ENCODE results near the gene EPHA1.
A peak's percentile ranks its signal among the peaks of the same experiment; 100 is the strongest.

EPHA1 gene

DNA sequence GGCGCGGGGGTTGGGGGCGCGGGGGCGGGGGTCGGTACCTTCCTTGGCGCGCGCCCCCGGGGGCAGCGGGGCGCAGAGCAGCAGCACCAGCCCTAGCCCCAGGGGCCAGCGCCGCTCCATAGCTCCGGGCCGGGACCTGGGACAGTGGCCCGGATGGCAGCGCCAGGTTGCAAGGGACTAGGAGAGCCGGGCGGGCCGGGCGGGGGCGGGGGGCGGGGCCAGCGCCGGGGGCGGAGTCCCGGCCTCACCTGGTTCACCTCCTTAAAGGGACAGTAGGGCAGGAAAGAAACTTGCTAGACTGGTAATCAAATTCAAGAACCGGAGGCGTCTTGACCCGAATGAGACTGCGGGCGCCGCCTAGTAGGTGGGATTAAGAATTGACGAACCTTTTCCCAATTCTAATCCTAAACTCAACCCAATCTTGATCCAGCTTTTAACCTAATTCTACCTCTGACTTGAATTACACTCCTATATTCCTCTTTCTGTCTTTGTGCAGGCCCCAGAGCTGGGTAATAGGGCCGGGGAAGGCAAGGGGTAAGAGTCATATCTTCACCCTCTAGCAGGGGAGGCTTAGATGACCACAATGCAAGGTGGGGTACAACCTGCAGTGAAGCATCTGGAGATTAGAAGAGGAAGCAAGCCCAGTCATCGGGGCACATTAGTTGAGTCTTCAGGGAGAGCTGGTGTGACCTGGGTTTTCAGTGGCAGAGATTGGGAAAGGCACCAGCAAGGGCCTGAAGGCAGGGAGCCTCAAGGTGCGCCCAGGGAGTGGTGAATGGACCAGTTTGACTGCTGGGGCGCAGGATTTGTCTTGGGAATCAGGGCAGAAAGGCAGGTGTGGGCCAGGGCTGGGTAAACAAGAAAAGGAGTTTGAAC is at the start of gene EPHA1:
Gene EPHA1 (minus strand): TSS at position 171 of the 876 bp plus-strand sequence. CDS start 51 bp downstream, at position 120.
- Histone ChIP-seq H3K9me3 (ENCODE audit: control insufficient read depth in 1 of 2, low read length in 2 of 2) (no peaks in the 10 kb centered on the region), H3K27ac (ENCODE audit: low read length) (peak within 1 kb of the TSS; percentile 57), H3K4me3 (ENCODE audit: low read depth in 1 of 2, low read length in 2 of 2) (peak within 1 kb of the TSS; percentile 3 to 44), H3K27me3 (ENCODE audit: low read depth, low read length) (no peaks in the 10 kb centered on the region), H3K36me3 (ENCODE audit: control insufficient read depth in 1 of 2, insufficient read depth in 2 of 2, low read length in 2 of 2) (no peaks in the 10 kb centered on the region), H3K4me1 (ENCODE audit: control insufficient read depth in 1 of 2, insufficient read depth in 2 of 2, low read length in 2 of 2) (peaks cover 6 to 19% of the 10 kb centered on the region in 2 donors)

DNA sequence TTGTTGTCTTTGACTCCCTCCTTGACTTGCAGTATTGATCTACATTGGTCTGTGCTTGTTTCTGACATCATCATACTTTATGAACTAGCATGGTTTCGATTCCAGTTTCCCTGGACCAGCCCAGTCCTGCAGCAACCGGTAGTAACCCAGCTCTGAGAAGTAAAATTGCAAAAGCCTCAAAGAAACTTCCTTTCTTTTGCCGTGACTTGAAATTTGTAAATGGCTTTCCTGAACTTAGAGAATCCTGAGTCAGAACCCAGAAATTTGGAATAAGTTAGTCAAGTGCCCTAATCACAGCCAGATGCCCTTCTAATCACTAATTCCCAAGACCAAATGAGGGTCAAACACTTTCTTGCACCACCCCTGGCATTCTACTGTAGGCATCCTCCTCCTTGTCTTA is 49.6 kb upstream of the EPHA1 start:
- Histone ChIP-seq H3K4me1 (ENCODE audit: control insufficient read depth in 1 of 2, insufficient read depth in 2 of 2, low read length in 2 of 2) (no peaks in the 10 kb centered on the region), H3K9me3 (ENCODE audit: control insufficient read depth in 1 of 2, low read length in 2 of 2) (no peaks in the 10 kb centered on the region), H3K27me3 (ENCODE audit: low read depth, low read length) (no peaks in the 10 kb centered on the region), H3K27ac (ENCODE audit: low read length) (no peak overlapping the region), H3K36me3 (ENCODE audit: control insufficient read depth in 1 of 2, insufficient read depth in 2 of 2, low read length in 2 of 2) (no peaks in the 10 kb centered on the region), H3K4me3 (ENCODE audit: low read depth in 1 of 2, low read length in 2 of 2) (no peak overlapping the region)

DNA sequence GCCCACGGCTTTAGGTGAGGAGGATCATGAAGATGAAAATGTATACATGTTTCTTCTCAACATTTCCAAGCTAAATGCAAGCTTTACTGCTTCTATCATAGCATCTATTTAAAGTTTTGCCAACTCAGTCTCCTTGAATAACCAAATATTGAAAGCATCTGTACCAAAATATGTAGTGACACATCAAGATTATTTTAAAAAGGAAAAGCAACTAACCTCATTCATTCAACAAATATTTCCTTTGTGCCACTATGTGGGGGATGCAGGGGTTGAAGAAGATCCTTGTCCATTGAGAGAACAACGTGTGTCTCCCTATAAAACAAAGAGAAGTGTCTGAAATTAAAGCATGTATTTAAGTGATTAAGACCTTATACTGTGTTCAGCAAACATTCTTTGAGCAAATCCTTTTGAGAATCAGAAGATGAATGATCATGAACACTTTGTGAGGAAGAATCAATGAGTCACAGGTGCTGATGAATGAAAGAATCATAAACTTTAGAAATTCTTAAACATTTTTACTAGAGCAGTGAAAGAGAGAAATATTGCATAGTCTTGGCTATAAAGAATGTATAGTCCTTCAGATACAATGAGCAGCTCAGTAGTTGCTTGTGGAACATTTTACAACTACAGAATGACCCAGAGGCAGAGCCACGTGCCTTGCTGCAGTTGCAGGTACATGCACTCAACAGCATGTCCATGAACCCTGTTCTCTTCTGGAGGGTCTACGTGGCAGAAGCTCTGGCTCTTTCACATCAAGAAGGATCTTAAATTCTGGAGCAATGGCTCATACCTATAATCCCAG is 48.5 kb upstream of the EPHA1 start:
- no peaks in the 10 kb centered on the region for H3K27me3 ChIP-seq (ENCODE audit: low read depth, low read length)
- no peaks in the 10 kb centered on the region for H3K4me1 ChIP-seq (ENCODE audit: control insufficient read depth in 1 of 2, insufficient read depth in 2 of 2, low read length in 2 of 2)
- no peaks in the 10 kb centered on the region for H3K36me3 ChIP-seq (ENCODE audit: control insufficient read depth in 1 of 2, insufficient read depth in 2 of 2, low read length in 2 of 2)
- no peaks in the 10 kb centered on the region for H3K9me3 ChIP-seq (ENCODE audit: control insufficient read depth in 1 of 2, low read length in 2 of 2)
- H3K27ac ChIP-seq (ENCODE audit: low read length) = no peak overlapping the region
- H3K4me3 ChIP-seq (ENCODE audit: low read depth in 1 of 2, low read length in 2 of 2) = no peak overlapping the region

DNA sequence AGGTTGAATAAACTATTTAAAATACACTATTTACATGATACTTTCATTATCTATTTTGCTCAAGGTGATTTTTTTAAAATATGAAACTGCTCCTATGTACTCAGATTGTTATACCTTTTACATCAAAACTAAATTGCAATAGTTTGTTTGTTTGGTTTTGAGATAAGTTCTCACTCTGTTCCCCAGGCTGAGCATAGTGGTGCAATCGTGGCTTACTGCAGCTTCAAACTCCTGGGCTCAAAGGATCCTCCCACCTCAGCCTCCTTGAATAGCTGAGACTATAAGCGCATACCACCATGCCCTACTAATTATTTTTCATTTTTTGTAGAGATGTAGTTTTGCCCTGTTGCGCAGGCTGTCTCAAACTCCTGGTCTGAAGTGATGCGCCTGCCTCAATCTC is 47.3 kb upstream of the EPHA1 start:
- no peaks in the 10 kb centered on the region for H3K4me1 ChIP-seq (ENCODE audit: control insufficient read depth in 1 of 2, insufficient read depth in 2 of 2, low read length in 2 of 2)
- H3K27ac ChIP-seq (ENCODE audit: low read length) = no peak overlapping the region
- H3K4me3 ChIP-seq (ENCODE audit: low read depth in 1 of 2, low read length in 2 of 2) = no peak overlapping the region
- H3K27me3 ChIP-seq (ENCODE audit: low read depth, low read length) = no peaks in the 10 kb centered on the region
- no peaks in the 10 kb centered on the region for H3K36me3 ChIP-seq (ENCODE audit: control insufficient read depth in 1 of 2, insufficient read depth in 2 of 2, low read length in 2 of 2)
- no peaks in the 10 kb centered on the region for H3K9me3 ChIP-seq (ENCODE audit: control insufficient read depth in 1 of 2, low read length in 2 of 2)

DNA sequence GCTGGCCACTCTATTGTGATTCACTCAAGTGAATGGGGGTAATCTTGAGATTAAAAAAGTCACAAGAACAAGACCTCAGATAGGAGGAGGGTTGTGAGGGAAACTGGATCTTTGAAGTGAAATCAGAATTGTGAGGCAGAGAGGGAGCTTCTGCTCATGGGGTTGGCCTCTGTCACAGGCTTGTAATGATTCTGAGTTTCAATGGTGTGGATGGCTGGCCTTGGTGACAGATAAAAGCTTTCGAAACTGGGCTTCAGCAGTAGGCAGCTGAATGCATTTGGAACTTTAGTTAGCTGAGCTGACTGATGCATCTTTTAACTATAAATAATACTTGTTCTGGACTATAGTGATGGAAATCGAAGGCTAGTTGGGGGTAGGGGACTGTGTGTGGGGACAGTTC is 46.8 kb upstream of the EPHA1 start:
- H3K9me3 ChIP-seq (ENCODE audit: control insufficient read depth in 1 of 2, low read length in 2 of 2) = no peaks in the 10 kb centered on the region
- H3K36me3 ChIP-seq (ENCODE audit: control insufficient read depth in 1 of 2, insufficient read depth in 2 of 2, low read length in 2 of 2) = no peaks in the 10 kb centered on the region
- no peaks in the 10 kb centered on the region for H3K27me3 ChIP-seq (ENCODE audit: low read depth, low read length)
- no peak overlapping the region for H3K4me3 ChIP-seq (ENCODE audit: low read depth in 1 of 2, low read length in 2 of 2)
- H3K4me1 ChIP-seq (ENCODE audit: control insufficient read depth in 1 of 2, insufficient read depth in 2 of 2, low read length in 2 of 2) = no peaks in the 10 kb centered on the region
- no peak overlapping the region for H3K27ac ChIP-seq (ENCODE audit: low read length)

DNA sequence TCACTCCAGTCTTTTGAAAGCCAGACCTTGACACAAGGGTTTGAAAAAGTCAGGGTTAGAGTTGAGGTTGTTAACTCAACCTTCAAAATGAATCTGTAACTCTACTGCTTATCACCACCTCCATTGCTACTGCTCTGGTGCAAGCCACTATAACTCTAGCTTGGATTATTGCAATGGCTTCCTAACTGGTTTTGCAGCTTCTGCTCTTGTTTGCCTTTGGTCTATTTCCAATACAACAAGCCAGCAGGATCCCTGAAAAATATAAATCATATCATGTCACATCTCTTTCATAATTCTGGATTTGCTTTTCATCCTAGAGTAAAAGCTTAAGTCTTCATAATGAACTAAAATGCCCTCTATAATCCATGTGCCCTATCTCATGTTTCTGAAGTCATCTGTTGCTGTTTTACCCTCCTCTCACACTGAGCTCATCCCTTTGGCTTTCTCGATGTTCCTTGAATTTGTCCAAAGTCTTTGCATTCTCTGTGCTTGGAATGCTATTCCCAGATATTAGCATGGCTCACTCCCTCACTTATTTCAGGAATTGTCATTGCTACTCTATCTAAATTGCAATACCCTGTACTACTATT is 45.5 kb upstream of the EPHA1 start:
- Histone ChIP-seq H3K9me3 (ENCODE audit: control insufficient read depth in 1 of 2, low read length in 2 of 2) (no peaks in the 10 kb centered on the region), H3K36me3 (ENCODE audit: control insufficient read depth in 1 of 2, insufficient read depth in 2 of 2, low read length in 2 of 2) (no peaks in the 10 kb centered on the region), H3K4me3 (ENCODE audit: low read depth in 1 of 2, low read length in 2 of 2) (no peak overlapping the region), H3K27ac (ENCODE audit: low read length) (no peak overlapping the region), H3K27me3 (ENCODE audit: low read depth, low read length) (no peaks in the 10 kb centered on the region), H3K4me1 (ENCODE audit: control insufficient read depth in 1 of 2, insufficient read depth in 2 of 2, low read length in 2 of 2) (no peaks in the 10 kb centered on the region)

DNA sequence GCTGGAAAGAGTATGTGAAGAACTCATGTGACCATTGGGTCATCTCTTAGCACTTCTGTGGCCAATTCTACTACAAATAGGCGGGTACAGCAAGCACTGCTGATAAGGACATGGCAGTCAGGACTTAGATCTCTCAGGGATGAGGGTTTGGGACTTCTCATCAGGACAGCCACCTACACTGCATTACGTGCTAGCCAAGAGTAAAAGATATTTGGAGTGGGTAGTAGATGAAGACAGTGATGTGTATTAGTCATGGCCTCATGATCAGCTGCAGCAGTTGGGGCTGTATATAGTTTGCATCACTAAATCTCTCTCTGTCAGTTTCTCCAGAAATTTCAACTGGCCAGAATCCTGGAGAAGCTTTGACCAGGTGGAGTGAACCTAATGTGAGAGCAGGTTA is 43.8 kb upstream of the EPHA1 start:
- Histone ChIP-seq H3K4me1 (ENCODE audit: control insufficient read depth in 1 of 2, insufficient read depth in 2 of 2, low read length in 2 of 2) (no peaks in the 10 kb centered on the region), H3K27ac (ENCODE audit: low read length) (no peak overlapping the region), H3K36me3 (ENCODE audit: control insufficient read depth in 1 of 2, insufficient read depth in 2 of 2, low read length in 2 of 2) (no peaks in the 10 kb centered on the region), H3K9me3 (ENCODE audit: control insufficient read depth in 1 of 2, low read length in 2 of 2) (no peaks in the 10 kb centered on the region), H3K4me3 (ENCODE audit: low read depth in 1 of 2, low read length in 2 of 2) (no peak overlapping the region), H3K27me3 (ENCODE audit: low read depth, low read length) (no peaks in the 10 kb centered on the region)

DNA sequence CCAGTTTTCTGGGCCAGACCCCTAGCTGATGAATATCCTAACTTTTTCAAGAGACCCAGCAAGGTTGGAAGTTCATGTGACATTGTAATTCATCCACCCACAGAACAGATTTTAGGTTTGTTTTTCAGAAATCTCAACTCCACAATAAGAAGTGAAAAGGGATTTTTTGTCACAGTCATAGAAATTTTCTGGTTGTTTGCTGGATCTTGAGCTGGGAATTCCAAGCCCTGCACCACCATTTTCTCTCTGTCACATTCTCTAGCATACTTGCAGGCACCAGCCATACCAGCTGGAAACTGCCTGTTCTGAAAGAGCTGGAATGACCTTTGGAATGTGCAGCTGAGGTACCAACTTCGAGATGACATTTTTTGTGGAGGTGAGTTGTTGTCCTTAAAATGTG is 43.1 kb upstream of the EPHA1 start:
- H3K4me3 ChIP-seq (ENCODE audit: low read depth in 1 of 2, low read length in 2 of 2) = no peak overlapping the region
- H3K27ac ChIP-seq (ENCODE audit: low read length) = no peak overlapping the region
- no peaks in the 10 kb centered on the region for H3K9me3 ChIP-seq (ENCODE audit: control insufficient read depth in 1 of 2, low read length in 2 of 2)
- H3K27me3 ChIP-seq (ENCODE audit: low read depth, low read length) = no peaks in the 10 kb centered on the region
- H3K36me3 ChIP-seq (ENCODE audit: control insufficient read depth in 1 of 2, insufficient read depth in 2 of 2, low read length in 2 of 2) = no peaks in the 10 kb centered on the region
- no peaks in the 10 kb centered on the region for H3K4me1 ChIP-seq (ENCODE audit: control insufficient read depth in 1 of 2, insufficient read depth in 2 of 2, low read length in 2 of 2)

DNA sequence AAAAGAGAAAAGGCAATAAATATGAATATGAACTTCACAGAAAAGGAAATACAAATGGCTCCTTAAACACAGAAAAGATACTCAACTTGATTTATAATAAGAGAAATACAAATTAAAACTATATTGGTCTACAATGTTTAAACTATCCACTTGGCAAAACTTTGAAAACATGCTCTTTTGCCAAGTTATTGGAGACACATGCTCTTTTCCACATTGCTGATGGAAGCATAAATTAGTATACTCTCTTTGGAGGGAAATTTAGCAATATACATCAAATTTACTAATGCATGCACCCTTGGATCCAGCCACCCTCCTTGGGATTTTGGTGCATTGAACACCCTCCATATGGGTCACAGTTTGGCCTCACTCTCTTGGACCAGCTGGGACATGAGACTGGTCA is 42.5 kb upstream of the EPHA1 start:
- H3K9me3 ChIP-seq (ENCODE audit: control insufficient read depth in 1 of 2, low read length in 2 of 2) = no peaks in the 10 kb centered on the region
- H3K27me3 ChIP-seq (ENCODE audit: low read depth, low read length) = no peaks in the 10 kb centered on the region
- H3K4me1 ChIP-seq (ENCODE audit: control insufficient read depth in 1 of 2, insufficient read depth in 2 of 2, low read length in 2 of 2) = no peaks in the 10 kb centered on the region
- H3K4me3 ChIP-seq (ENCODE audit: low read depth in 1 of 2, low read length in 2 of 2) = no peak overlapping the region
- H3K27ac ChIP-seq (ENCODE audit: low read length) = no peak overlapping the region
- no peaks in the 10 kb centered on the region for H3K36me3 ChIP-seq (ENCODE audit: control insufficient read depth in 1 of 2, insufficient read depth in 2 of 2, low read length in 2 of 2)

DNA sequence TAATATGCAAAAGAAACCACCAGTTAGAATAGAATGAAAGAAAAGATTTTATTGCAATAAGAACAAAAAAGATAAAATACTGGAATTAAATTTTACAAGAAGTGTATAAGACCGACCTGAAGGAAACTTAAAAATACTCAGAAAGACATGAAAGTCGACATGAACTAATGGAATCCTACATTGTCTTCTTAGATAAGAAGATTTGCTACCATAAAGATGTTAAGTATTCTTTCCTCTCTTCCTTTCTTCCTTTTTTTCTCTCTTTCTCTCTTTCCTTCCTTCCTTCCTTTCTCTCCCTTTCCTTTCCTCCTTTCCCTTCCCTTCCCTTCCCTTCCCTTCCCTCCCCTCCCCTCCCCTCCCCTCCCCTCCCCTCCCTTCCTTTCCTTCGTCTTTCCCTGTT is 41.1 kb upstream of the EPHA1 start:
- Histone ChIP-seq H3K9me3 (ENCODE audit: control insufficient read depth in 1 of 2, low read length in 2 of 2) (no peaks in the 10 kb centered on the region), H3K4me3 (ENCODE audit: low read depth in 1 of 2, low read length in 2 of 2) (no peak overlapping the region), H3K36me3 (ENCODE audit: control insufficient read depth in 1 of 2, insufficient read depth in 2 of 2, low read length in 2 of 2) (no peaks in the 10 kb centered on the region), H3K4me1 (ENCODE audit: control insufficient read depth in 1 of 2, insufficient read depth in 2 of 2, low read length in 2 of 2) (no peaks in the 10 kb centered on the region), H3K27me3 (ENCODE audit: low read depth, low read length) (no peaks in the 10 kb centered on the region), H3K27ac (ENCODE audit: low read length) (no peak overlapping the region)

DNA sequence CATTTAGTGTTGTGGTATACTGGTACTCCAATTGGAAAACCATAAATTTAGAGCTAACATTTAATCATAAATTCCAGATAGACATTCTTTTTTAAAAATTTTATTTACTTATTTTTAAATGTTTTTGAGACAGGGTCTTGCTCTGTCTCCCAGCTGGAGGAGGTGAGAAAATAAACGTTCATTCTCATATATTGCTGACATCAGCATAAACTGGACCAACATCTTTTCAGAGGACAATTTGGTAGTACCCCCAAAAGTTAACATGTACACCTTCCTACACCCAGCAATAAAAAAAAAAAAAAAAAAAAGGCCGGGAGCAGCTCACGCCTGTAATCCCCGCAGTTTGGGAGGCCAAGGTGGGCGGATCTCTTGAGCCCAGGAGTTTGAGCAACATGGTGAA is 39.8 kb upstream of the EPHA1 start:
- no peaks in the 10 kb centered on the region for H3K9me3 ChIP-seq (ENCODE audit: control insufficient read depth in 1 of 2, low read length in 2 of 2)
- H3K27me3 ChIP-seq (ENCODE audit: low read depth, low read length) = no peaks in the 10 kb centered on the region
- H3K36me3 ChIP-seq (ENCODE audit: control insufficient read depth in 1 of 2, insufficient read depth in 2 of 2, low read length in 2 of 2) = no peaks in the 10 kb centered on the region
- no peaks in the 10 kb centered on the region for H3K4me1 ChIP-seq (ENCODE audit: control insufficient read depth in 1 of 2, insufficient read depth in 2 of 2, low read length in 2 of 2)
- H3K27ac ChIP-seq (ENCODE audit: low read length) = no peak overlapping the region
- H3K4me3 ChIP-seq (ENCODE audit: low read depth in 1 of 2, low read length in 2 of 2) = no peak overlapping the region

All from muscle layer of duodenum (tissue), 2 donors.